GM21529 (cell line): ENCODE results near the gene ADTRP.
"Not testable (repeated sequence)": the region's sequence is repeated elsewhere in the genome, so short reads cannot be mapped to it uniquely, and the experiment has no call there.

Source experiments
- ATAC-seq: cut with Tn5 transposase; IDR thresholded peaks from one replicate; pipeline ENCODE4 v1.9.1; 2021; ENCODE audit not compliant: unreplicated experiment

The ADTRP gene

GRCh38 chr6:11804135-11804534 is 25.5 kb upstream of the ADTRP start:
- ATAC-seq, result no peak

GRCh38 chr6:11803591-11803971 is 25.0 kb upstream of the ADTRP start:
- no peak for ATAC-seq

- ATAC-seq, result no peak
Observed at GRCh38 chr6:11802886-11803590, 24.4 kb upstream of the ADTRP start.

GRCh38 chr6:11800531-11800930 is 21.9 kb upstream of the ADTRP start:
- not testable (repeated sequence) for ATAC-seq

- no peak for ATAC-seq
Observed at GRCh38 chr6:11798538-11798937, 19.9 kb upstream of the ADTRP start.

- no peak for ATAC-seq
Observed at GRCh38 chr6:11798096-11798495, 19.5 kb upstream of the ADTRP start.

- ATAC-seq, result no peak
Observed at GRCh38 chr6:11796829-11797228, 18.2 kb upstream of the ADTRP start.

- no peak for ATAC-seq
Observed at GRCh38 chr6:11795403-11795802, 16.8 kb upstream of the ADTRP start.

- no peak for ATAC-seq
Observed at GRCh38 chr6:11793277-11793676, 14.7 kb upstream of the ADTRP start.

GRCh38 chr6:11791354-11792107 is 12.9 kb upstream of the ADTRP start:
- no peak for ATAC-seq

GRCh38 chr6:11789744-11790143 is 11.1 kb upstream of the ADTRP start:
- ATAC-seq, result no peak

- ATAC-seq, result no peak
Observed at GRCh38 chr6:11788043-11788442, 9.4 kb upstream of the ADTRP start.

GRCh38 chr6:11785774-11786579 is 7.4 kb upstream of the ADTRP start:
- ATAC-seq, result peak; percentile 92

GRCh38 chr6:11785415-11785773 is 6.8 kb upstream of the ADTRP start:
- peak; percentile 55 for ATAC-seq

- no peak for ATAC-seq
Observed at GRCh38 chr6:11784341-11784740, 5.7 kb upstream of the ADTRP start.

GRCh38 chr6:11783524-11784064 is 5.0 kb upstream of the ADTRP start:
- no peak for ATAC-seq

- ATAC-seq, result no peak
Observed at GRCh38 chr6:11782524-11782923, 3.9 kb upstream of the ADTRP start.

- no peak for ATAC-seq
Observed at GRCh38 chr6:11780097-11780428, 1.5 kb upstream of the ADTRP start.

GRCh38 chr6:11779329-11780096 is 910 bp upstream of the ADTRP start:
- ATAC-seq, result no peak

GRCh38 chr6:11778036-11778435 is 567 bp downstream of the ADTRP start:
- no peak for ATAC-seq
